Suppressor macrophage treated with lipopolysaccharide for 1 hour (primary cell): ENCODE data around the gene NRP2.

Source experiments
- DNase-seq, 3 donors: peaks; one replicate each; pipeline ENCODE4 v3.0.0-alpha.2; 2020 to 2022

The NRP2 gene

GRCh38 chr2:205688417-205689200, 6.3 kb downstream of the NRP2 start:
- DNase-seq = peak in 1 of 3 donors; percentile 10

- no peak for DNase-seq
Measured at GRCh38 chr2:205689820-205690219, 7.5 kb downstream of the NRP2 start.

GRCh38 chr2:205692104-205692503, 9.8 kb downstream of the NRP2 start:
- no peak for DNase-seq

GRCh38 chr2:205694256-205694655, 12.0 kb downstream of the NRP2 start:
- DNase-seq = peak in 1 of 3 donors; percentile 4

GRCh38 chr2:205695460-205695991, 13.2 kb downstream of the NRP2 start:
- DNase-seq = peak; percentile 76 to 85 (median 81)

- DNase-seq = no peak
Measured at GRCh38 chr2:205696331-205696926, 14.1 kb downstream of the NRP2 start.

- DNase-seq = no peak
Measured at GRCh38 chr2:205696927-205697441, 14.7 kb downstream of the NRP2 start.

GRCh38 chr2:205698286-205699268, 16.3 kb downstream of the NRP2 start:
- peak; percentile 90 to 100 (median 99) for DNase-seq

- DNase-seq = peak; percentile 68 to 78 (median 68)
Measured at GRCh38 chr2:205699515-205700289, 17.4 kb downstream of the NRP2 start.

- DNase-seq = peak; percentile 81 to 90 (median 86)
Measured at GRCh38 chr2:205700331-205701132, 18.2 kb downstream of the NRP2 start.

GRCh38 chr2:205701509-205701908, 19.2 kb downstream of the NRP2 start:
- no peak for DNase-seq

GRCh38 chr2:205702576-205702975, 20.3 kb downstream of the NRP2 start:
- no peak for DNase-seq

- no peak for DNase-seq
Measured at GRCh38 chr2:205703471-205704126, 21.3 kb downstream of the NRP2 start.

- DNase-seq = no peak
Measured at GRCh38 chr2:205704127-205704741, 21.9 kb downstream of the NRP2 start.

GRCh38 chr2:205705511-205706349, 23.4 kb downstream of the NRP2 start:
- DNase-seq = no peak

GRCh38 chr2:205706769-205707381, 24.6 kb downstream of the NRP2 start:
- peak; percentile 92 to 96 (median 94) for DNase-seq

GRCh38 chr2:205708231-205708631, 25.9 kb downstream of the NRP2 start:
- no peak for DNase-seq

- DNase-seq = no peak
Measured at GRCh38 chr2:205709319-205709718, 27.0 kb downstream of the NRP2 start.
